Measurements from ENCODE around the gene FGD3.

Gene FGD3

DNA sequence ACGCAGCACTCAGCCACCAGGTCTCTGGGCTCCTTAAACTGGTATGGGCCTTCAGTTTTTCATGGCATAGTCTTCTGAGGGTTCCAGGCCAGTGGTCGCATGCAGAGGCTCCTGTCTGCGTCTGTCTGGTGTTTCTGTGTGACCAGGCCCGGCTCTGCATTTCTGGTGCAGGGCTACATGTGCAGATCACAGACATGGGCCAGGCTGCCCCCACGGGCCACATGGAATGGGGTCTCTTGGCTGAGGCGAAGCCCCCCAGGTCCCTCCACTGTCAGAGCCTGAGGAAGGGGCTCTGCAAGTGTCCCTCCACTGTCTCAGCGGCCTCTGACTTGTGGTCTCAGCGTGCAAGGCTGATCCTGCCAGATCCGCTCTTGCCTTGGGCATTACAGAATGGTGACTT is 133.1 kb downstream of the FGD3 start:
- no peak for TF ChIP-seq ZFX (IDR thresholded peaks at IDR 0.05; ENCODE audit: borderline replicate concordance)
- TF ChIP-seq CTCF (IDR thresholded peaks at IDR 0.05) = no peak
- no peak overlapping the region for H3K27ac ChIP-seq

DNA sequence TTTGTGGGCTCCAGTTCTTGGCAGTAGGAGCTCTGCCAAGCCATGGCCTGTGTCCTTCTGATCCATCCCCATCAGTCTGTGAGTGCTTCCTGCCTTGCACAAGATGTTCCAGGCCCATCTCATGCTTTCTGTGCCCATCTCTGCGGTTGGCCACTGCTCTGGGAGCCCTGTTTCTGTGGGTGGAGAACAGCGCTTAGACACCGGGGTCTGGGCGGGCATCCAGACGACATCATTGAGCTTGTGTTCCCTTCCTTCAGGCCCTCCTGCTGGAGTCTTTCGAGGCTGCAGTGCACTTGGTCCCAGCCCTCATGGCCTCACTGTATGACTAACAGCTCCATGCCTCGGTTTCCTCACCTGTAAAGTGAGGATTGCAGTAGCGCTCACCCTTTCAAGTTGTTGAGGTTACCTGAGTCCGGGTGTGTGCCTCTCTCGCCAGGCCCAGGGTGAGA is 133.8 kb downstream of the FGD3 start:
- TF ChIP-seq ZFX (IDR thresholded peaks at IDR 0.05; ENCODE audit: borderline replicate concordance) (no peak), CTCF (IDR thresholded peaks at IDR 0.05) (no peak)
- H3K27ac ChIP-seq = no peak overlapping the region

- TF ChIP-seq ZFX (IDR thresholded peaks at IDR 0.05; ENCODE audit: borderline replicate concordance) (no peak), CTCF (IDR thresholded peaks at IDR 0.05) (no peak)
- H3K27ac ChIP-seq = no peak overlapping the region
Measured at GRCh38 chr9:93081931-93082330, 134.6 kb downstream of the FGD3 start.

GRCh38 chr9:93082841-93083411 is 135.6 kb downstream of the FGD3 start:
- TF ChIP-seq ZFX (IDR thresholded peaks at IDR 0.05; ENCODE audit: borderline replicate concordance) (no peak), CTCF (IDR thresholded peaks at IDR 0.05) (no peak)

GRCh38 chr9:93083592-93084470 is 136.5 kb downstream of the FGD3 start:
- TF ChIP-seq CTCF (IDR thresholded peaks at IDR 0.05) = no peak
- no peak for TF ChIP-seq ZFX (IDR thresholded peaks at IDR 0.05; ENCODE audit: borderline replicate concordance)
- H3K27ac ChIP-seq = no peak overlapping the region

More at GRCh38 chr9:93082841-93083411, 135.6 kb downstream of the FGD3 start:
- no peak overlapping the region for H3K27ac ChIP-seq

- TF ChIP-seq CTCF (IDR thresholded peaks at IDR 0.05) (no peak), ZFX (IDR thresholded peaks at IDR 0.05; ENCODE audit: borderline replicate concordance) (no peak)
- no peak overlapping the region for H3K27ac ChIP-seq
Measured at GRCh38 chr9:93084471-93084881, 137.2 kb downstream of the FGD3 start.

- TF ChIP-seq CTCF (IDR thresholded peaks at IDR 0.05) (no peak), ZFX (IDR thresholded peaks at IDR 0.05; ENCODE audit: borderline replicate concordance) (no peak)
- H3K27ac ChIP-seq = no peak overlapping the region
Measured at GRCh38 chr9:93085676-93086075, 138.4 kb downstream of the FGD3 start.
